ENCODE data around the gene PPP1R10. TPM values are rescaled to one million over a fixed set of nuclear protein-coding genes. Genes with fewer than 3 reads are reported as not detected.

PPP1R10 gene
- total and polyA plus RNA-seq, 2 of the 13 experiments (the other 11 are each of a cell fraction or from before 2014, with no cell fraction given), result 26.3 to 38.4 TPM

DNA sequence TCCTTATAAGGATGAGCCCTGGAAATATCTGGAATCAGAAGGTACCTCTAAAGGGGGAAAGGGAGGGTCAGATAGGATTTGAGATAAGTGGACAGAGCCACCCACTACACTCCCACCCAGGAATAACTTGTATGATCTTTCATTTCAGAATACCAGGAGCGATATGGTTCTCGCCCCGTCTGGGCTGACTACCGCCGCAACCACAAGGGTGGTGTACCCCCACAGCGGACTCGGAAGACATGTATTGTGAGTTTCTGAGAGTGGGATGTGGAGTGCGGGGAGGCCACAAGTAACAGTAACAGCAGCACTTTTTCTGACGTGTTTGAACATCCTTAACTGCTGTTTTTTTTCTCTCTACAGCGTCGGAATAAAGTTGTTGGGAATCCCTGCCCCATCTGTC lies 2.5 kb upstream of the PPP1R10 start:
- no peak for ATAC-seq
- POLR2A ChIA-PET, result interaction anchor here (0.8 to 2.6 kb wide), 2 partner anchors 52 to 102 kb away, joined by 3 to 27 read pairs; partner anchors contain the start of gene DHX16
- H4K20me1 ChIP-seq (ENCODE audit: insufficient read depth, low read length), result peaks cover 8% of the 10 kb centered on the region
- H3K4me2 ChIP-seq (ENCODE audit: low read depth, low read length), result no peak overlapping the region
- CTCF ChIA-PET (ENCODE audit: low intra/inter-chr PET ratio, low total read pairs), result no interaction called here
- no peak for TF ChIP-seq ZKSCAN8 (CRISPR knock-in tag; IDR thresholded peaks at IDR 0.05; ENCODE audit: borderline replicate concordance)
- TF ChIP-seq, protein P1, sequence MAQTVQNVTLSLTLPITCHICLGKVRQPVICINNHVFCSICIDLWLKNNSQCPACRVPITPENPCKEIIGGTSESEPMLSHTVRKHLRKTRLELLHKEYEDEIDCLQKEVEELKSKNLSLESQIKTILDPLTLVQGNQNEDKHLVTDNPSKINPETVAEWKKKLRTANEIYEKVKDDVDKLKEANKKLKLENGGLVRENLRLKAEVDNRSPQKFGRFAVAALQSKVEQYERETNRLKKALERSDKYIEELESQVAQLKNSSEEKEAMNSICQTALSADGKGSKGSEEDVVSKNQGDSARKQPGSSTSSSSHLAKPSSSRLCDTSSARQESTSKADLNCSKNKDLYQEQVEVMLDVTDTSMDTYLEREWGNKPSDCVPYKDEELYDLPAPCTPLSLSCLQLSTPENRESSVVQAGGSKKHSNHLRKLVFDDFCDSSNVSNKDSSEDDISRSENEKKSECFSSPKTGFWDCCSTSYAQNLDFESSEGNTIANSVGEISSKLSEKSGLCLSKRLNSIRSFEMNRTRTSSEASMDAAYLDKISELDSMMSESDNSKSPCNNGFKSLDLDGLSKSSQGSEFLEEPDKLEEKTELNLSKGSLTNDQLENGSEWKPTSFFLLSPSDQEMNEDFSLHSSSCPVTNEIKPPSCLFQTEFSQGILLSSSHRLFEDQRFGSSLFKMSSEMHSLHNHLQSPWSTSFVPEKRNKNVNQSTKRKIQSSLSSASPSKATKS (CRISPR knock-in tag; IDR thresholded peaks at IDR 0.05), result no peak
- TF ChIP-seq, protein P2, sequence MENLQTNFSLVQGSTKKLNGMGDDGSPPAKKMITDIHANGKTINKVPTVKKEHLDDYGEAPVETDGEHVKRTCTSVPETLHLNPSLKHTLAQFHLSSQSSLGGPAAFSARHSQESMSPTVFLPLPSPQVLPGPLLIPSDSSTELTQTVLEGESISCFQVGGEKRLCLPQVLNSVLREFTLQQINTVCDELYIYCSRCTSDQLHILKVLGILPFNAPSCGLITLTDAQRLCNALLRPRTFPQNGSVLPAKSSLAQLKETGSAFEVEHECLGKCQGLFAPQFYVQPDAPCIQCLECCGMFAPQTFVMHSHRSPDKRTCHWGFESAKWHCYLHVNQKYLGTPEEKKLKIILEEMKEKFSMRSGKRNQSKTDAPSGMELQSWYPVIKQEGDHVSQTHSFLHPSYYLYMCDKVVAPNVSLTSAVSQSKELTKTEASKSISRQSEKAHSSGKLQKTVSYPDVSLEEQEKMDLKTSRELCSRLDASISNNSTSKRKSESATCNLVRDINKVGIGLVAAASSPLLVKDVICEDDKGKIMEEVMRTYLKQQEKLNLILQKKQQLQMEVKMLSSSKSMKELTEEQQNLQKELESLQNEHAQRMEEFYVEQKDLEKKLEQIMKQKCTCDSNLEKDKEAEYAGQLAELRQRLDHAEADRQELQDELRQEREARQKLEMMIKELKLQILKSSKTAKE (CRISPR knock-in tag; IDR thresholded peaks at IDR 0.05; ENCODE audit: borderline replicate concordance), result no peak
- no peak for TF ChIP-seq ZFP37 (CRISPR knock-in tag; IDR thresholded peaks at IDR 0.05; ENCODE audit: borderline replicate concordance)
- TF ChIP-seq SRSF4 (IDR thresholded peaks at IDR 0.05; ENCODE audit: low read depth, low read length, poor library complexity, severe bottlenecking), result no peak
- TF ChIP-seq MAZ (IDR thresholded peaks at IDR 0.05; ENCODE audit: borderline replicate concordance, low read depth, low read length), result no peak
- TF ChIP-seq MAZ (CRISPR knock-in tag; IDR thresholded peaks at IDR 0.05; ENCODE audit: low read depth), result no peak
- TF ChIP-seq MAFK (conservative IDR thresholded peaks at IDR 0.05 in 1 of 2, IDR thresholded peaks at IDR 0.05 in 1 of 2; ENCODE audit: low read length in 2 of 2), result no peak
- TF ChIP-seq SOX13 (IDR thresholded peaks at IDR 0.05), result no peak
- no peak for TF ChIP-seq SOX13 (CRISPR knock-in tag; conservative IDR thresholded peaks at IDR 0.05 in 1 of 2, IDR thresholded peaks at IDR 0.05 in 1 of 2)
- TF ChIP-seq ZNF616 (CRISPR knock-in tag; IDR thresholded peaks at IDR 0.05; ENCODE audit: low read depth), result no peak
- TF ChIP-seq ETV6 (CRISPR knock-in tag; conservative IDR thresholded peaks at IDR 0.05), result no peak
- TF ChIP-seq ZNF777 (CRISPR knock-in tag; IDR thresholded peaks at IDR 0.05), result no peak
- in situ Hi-C loops (cut with HindIII; ENCODE audit: extremely low pct_ligation_motif_present, low pct_unique_long_range_greater_than_20kb), result no loop called here
- peaks cover 15% of the 10 kb centered on the region for H3K4me1 ChIP-seq (ENCODE audit: insufficient read depth, low read length)
- FAIRE-seq, result no peak
- no peak overlapping the region for H3K9ac ChIP-seq (ENCODE audit: insufficient read depth, low read depth, low read length)
- peaks cover 40% of the 10 kb centered on the region for H3K79me2 ChIP-seq (ENCODE audit: insufficient read depth, low read length)
- no peaks in the 10 kb centered on the region for H3K9me3 ChIP-seq (ENCODE audit: low read length)
- DNase-seq (ENCODE audit: low spot score), result no peak
- no peak overlapping the region for H2AFZ ChIP-seq (ENCODE audit: low read length)
- intact Hi-C loops (cut with micrococcal nuclease; ENCODE audit: unreplicated experiment), result loop anchor here (5.0 kb wide), 1 partner anchor 38 kb away; no protein-coding TSS in a partner anchor
- BruUV-seq (replicated peaks), result no TSS peak
- no peak overlapping the region for H3K27ac ChIP-seq (ENCODE audit: extremely low read length, insufficient read depth, low read length)
- no peaks in the 10 kb centered on the region; a peak in 1 of 5 replicates for H3K27me3 ChIP-seq (ENCODE audit: control insufficient read depth in 1 of 2, insufficient read depth in 2 of 2, low read length in 2 of 2)
- 98% methylated on average over 11 of the region's 11 CpGs for WGBS (ENCODE audit: low lambda C conversion rate)
- H3K36me3 ChIP-seq (replicated peaks in 1 of 2; ENCODE audit: control insufficient read depth in 1 of 2, insufficient read depth in 2 of 2, low read length in 2 of 2), result peaks cover 12 to 39% of the 10 kb centered on the region in 2 experiments
- no peak overlapping the region for H3K4me3 ChIP-seq (replicated peaks in 1 of 3; ENCODE audit: insufficient read depth in 1 of 3, low read depth in 2 of 3, low read length in 3 of 3)
